ENCODE results near the gene C3orf18. TPM values are rescaled to one million over a fixed set of nuclear protein-coding genes. Genes with fewer than 3 reads are reported as not detected.

C3orf18 gene
- total and polyA plus RNA-seq, 10 of the 15 experiments (the other 5 are each of a cell fraction or from before 2014, with no cell fraction given) = 0.06 to 3.2 (median 0.66) TPM

- CTCF ChIA-PET = no interaction called here
- BruUV-seq (replicated peaks) = no TSS peak
Observed at GRCh38 chr3:50520849-50521248, 46.7 kb downstream of the C3orf18 start.

More at GRCh38 chr3:50520849-50521248, 46.7 kb downstream of the C3orf18 start:
- no peak overlapping the region for H3K4me2 ChIP-seq (ENCODE audit: control insufficient read depth, insufficient read depth)
- ChIA-PET SMC1A (ENCODE audit: uncharacterized antibody, unreplicated experiment) (no interaction called here), RAD21 (ENCODE audit: unreplicated experiment) (no interaction called here), POLR2A (no interaction called here)
- H3K79me2 ChIP-seq (ENCODE audit: control insufficient read depth, insufficient read depth, low read length) = no peaks in the 10 kb centered on the region
- H4K20me1 ChIP-seq (ENCODE audit: control insufficient read depth, insufficient read depth) = no peaks in the 10 kb centered on the region
- H3K27ac ChIP-seq (ENCODE audit: control insufficient read depth, insufficient read depth) = no peak overlapping the region
- no peaks in the 10 kb centered on the region for H3K36me3 ChIP-seq (ENCODE audit: control insufficient read depth in 2 of 2, insufficient read depth in 2 of 2, low read length in 1 of 2)
- DNase-seq (ENCODE audit: low read depth, low spot score) = no peak
- intact Hi-C loops (cut with micrococcal nuclease; ENCODE audit: unreplicated experiment) = no loop called here
- H3K4me1 ChIP-seq (ENCODE audit: control insufficient read depth, insufficient read depth, low read length) = no peaks in the 10 kb centered on the region
- ATAC-seq = no peak
- no peak overlapping the region for H2AFZ ChIP-seq (ENCODE audit: control insufficient read depth, low read depth, low read length)
- in situ Hi-C loops (cut with MboI) = no loop called here
- no peaks in the 10 kb centered on the region; a peak in 3 of 4 replicates for H3K27me3 ChIP-seq (replicated peaks in 1 of 2; ENCODE audit: control insufficient read depth in 2 of 2, insufficient read depth in 2 of 2, low read length in 1 of 2)
- no peaks in the 10 kb centered on the region for H3K9me3 ChIP-seq (replicated peaks; ENCODE audit: control insufficient read depth, insufficient read depth, low read length)
- no peak for FAIRE-seq
- 39% methylated on average over 3 of the region's 3 CpGs for WGBS (ENCODE audit: insufficient coverage, insufficient replicate concordance, low lambda C conversion rate, missing lambda C conversion rate)
- TF ChIP-seq CREB1 (IDR thresholded peaks at IDR 0.05; ENCODE audit: low read depth) (no peak), BRCA1 (IDR thresholded peaks at IDR 0.05; ENCODE audit: low read depth, low read length) (no peak), EGR1 (IDR thresholded peaks at IDR 0.05; ENCODE audit: borderline replicate concordance in 1 of 2, low read depth in 2 of 2, low read length in 2 of 2) (no peak), SIN3A (IDR thresholded peaks at IDR 0.05; ENCODE audit: low read depth, low read length) (no peak), SKIL (IDR thresholded peaks at IDR 0.05; ENCODE audit: low read depth, poor library complexity, severe bottlenecking) (no peak), ZBTB4 (CRISPR knock-in tag; IDR thresholded peaks at IDR 0.05) (no peak), E2F4 (IDR thresholded peaks at IDR 0.05; ENCODE audit: low read depth, low read length) (no peak), TCF7 (IDR thresholded peaks at IDR 0.05; ENCODE audit: borderline replicate concordance) (no peak), NFYA (IDR thresholded peaks at IDR 0.05; ENCODE audit: borderline replicate concordance, low read depth, low read length) (no peak), FOXK2 (IDR thresholded peaks at IDR 0.05) (no peak), BCL11A (IDR thresholded peaks at IDR 0.05; ENCODE audit: low read depth, low read length) (no peak)
- H3K9ac ChIP-seq (ENCODE audit: control insufficient read depth, insufficient read depth, low read length) = no peak overlapping the region
- H3K4me3 ChIP-seq = no peak overlapping the region
